ENCODE data around the gene TMCC2. TPM values are rescaled to one million over a fixed set of nuclear protein-coding genes. Genes with fewer than 3 reads are reported as not detected.

Gene TMCC2
- polyA plus RNA-seq, 1 experiment, result 3.4 TPM

GRCh38 chr1:205186191-205186590, 41.6 kb upstream of the TMCC2 start:
- no peak for DNase-seq (ENCODE audit: low read depth)
- no peak for TF ChIP-seq CTCF (IDR thresholded peaks at IDR 0.05; ENCODE audit: insufficient read depth, low read depth, low read length)
- H3K36me3 ChIP-seq (ENCODE audit: control insufficient read depth, insufficient read depth, low read length), result no peaks in the 10 kb centered on the region
- H3K4me3 ChIP-seq (ENCODE audit: low read depth, low read length), result no peak overlapping the region
- POLR2A ChIA-PET, result no interaction called here
- no peaks in the 10 kb centered on the region for H3K27me3 ChIP-seq (ENCODE audit: control insufficient read depth, insufficient read depth, low read length)
- CTCF ChIA-PET, result no interaction called here

- Histone ChIP-seq H3K27me3 (ENCODE audit: control insufficient read depth, insufficient read depth, low read length) (no peaks in the 10 kb centered on the region), H3K36me3 (ENCODE audit: control insufficient read depth, insufficient read depth, low read length) (no peaks in the 10 kb centered on the region), H3K4me3 (ENCODE audit: low read depth, low read length) (no peak overlapping the region)
- POLR2A ChIA-PET, result no interaction called here
- CTCF ChIA-PET, result interaction anchor here (1.0 kb wide), 1 partner anchor 46 kb away, joined by 4 read pairs; no protein-coding TSS in a partner anchor
- no peak for DNase-seq (ENCODE audit: low read depth)
- no peak for TF ChIP-seq CTCF (IDR thresholded peaks at IDR 0.05; ENCODE audit: insufficient read depth, low read depth, low read length)
These were observed 40.3 kb upstream of the TMCC2 start for GRCh38 chr1:205187420-205187819.

GRCh38 chr1:205188098-205188497, 39.6 kb upstream of the TMCC2 start:
- DNase-seq (ENCODE audit: low read depth), result no peak
- Histone ChIP-seq H3K27me3 (ENCODE audit: control insufficient read depth, insufficient read depth, low read length) (no peaks in the 10 kb centered on the region), H3K4me3 (ENCODE audit: low read depth, low read length) (no peak overlapping the region), H3K36me3 (ENCODE audit: control insufficient read depth, insufficient read depth, low read length) (no peaks in the 10 kb centered on the region)
- POLR2A ChIA-PET, result no interaction called here
- no peak for TF ChIP-seq CTCF (IDR thresholded peaks at IDR 0.05; ENCODE audit: insufficient read depth, low read depth, low read length)
- CTCF ChIA-PET, result interaction anchor here (1.0 kb wide), 1 partner anchor 47 kb away, joined by 4 read pairs; no protein-coding TSS in a partner anchor

GRCh38 chr1:205188596-205188995, 39.1 kb upstream of the TMCC2 start:
- DNase-seq (ENCODE audit: low read depth), result no peak
- no peak for TF ChIP-seq CTCF (IDR thresholded peaks at IDR 0.05; ENCODE audit: insufficient read depth, low read depth, low read length)
- Histone ChIP-seq H3K36me3 (ENCODE audit: control insufficient read depth, insufficient read depth, low read length) (no peaks in the 10 kb centered on the region), H3K4me3 (ENCODE audit: low read depth, low read length) (no peak overlapping the region), H3K27me3 (ENCODE audit: control insufficient read depth, insufficient read depth, low read length) (no peaks in the 10 kb centered on the region)
- ChIA-PET POLR2A (no interaction called here), CTCF (no interaction called here)

- Histone ChIP-seq H3K27me3 (ENCODE audit: control insufficient read depth, insufficient read depth, low read length) (no peaks in the 10 kb centered on the region), H3K4me3 (ENCODE audit: low read depth, low read length) (no peak overlapping the region), H3K36me3 (ENCODE audit: control insufficient read depth, insufficient read depth, low read length) (no peaks in the 10 kb centered on the region)
- ChIA-PET CTCF (interaction anchor here (0.7 kb wide), 1 partner anchor 67 kb away, joined by 3 read pairs; no protein-coding TSS in a partner anchor), POLR2A (no interaction called here)
- DNase-seq (ENCODE audit: low read depth), result no peak
- TF ChIP-seq CTCF (IDR thresholded peaks at IDR 0.05; ENCODE audit: insufficient read depth, low read depth, low read length), result no peak
These were observed 38.6 kb upstream of the TMCC2 start for GRCh38 chr1:205189131-205189530.
